Esophagus (tissue), 2 donors: ENCODE data around the gene ARHGEF19. TPM values are rescaled to one million over a fixed set of nuclear protein-coding genes. Genes with fewer than 3 reads are reported as not detected.
"Not testable (repeated sequence)": the region's sequence is repeated elsewhere in the genome, so short reads cannot be mapped to it uniquely, and the experiment has no call there.

ENCODE experiments used
- H3K27ac ChIP-seq, 2 donors: one replicate each; pipeline ENCODE4 v1.5.1; 2013; ENCODE audit warnings: low read depth in 2 of 2, mild to moderate bottlenecking in 2 of 2, inconsistent platforms in 1 of 2, low read length in 1 of 2, moderate library complexity in 1 of 2
- H3K27me3 ChIP-seq, 2 donors: one replicate each; pipeline ENCODE4 v1.6.1; 2013; ENCODE audit warnings: low read length in 2 of 2, control low read depth in 1 of 2, mild to moderate bottlenecking in 1 of 2; ENCODE audit not compliant: insufficient read depth in 2 of 2, control insufficient read depth in 1 of 2
- H3K36me3 ChIP-seq, 2 donors: one replicate each; pipeline ENCODE4 v1.6.1; 2013; ENCODE audit warnings: low read length in 1 of 2; ENCODE audit not compliant: control insufficient read depth in 2 of 2, insufficient read depth in 2 of 2
- H3K4me1 ChIP-seq, 2 donors: one replicate each; pipeline ENCODE4 v1.6.1; 2013; ENCODE audit warnings: low read length in 1 of 2; ENCODE audit not compliant: control insufficient read depth in 2 of 2, insufficient read depth in 2 of 2
- H3K4me3 ChIP-seq, 2 donors: one replicate each; pipeline ENCODE4 v1.5.1; 2013; ENCODE audit warnings: low read length in 2 of 2, mild to moderate bottlenecking in 2 of 2, low read depth in 1 of 2, moderate library complexity in 1 of 2
- H3K9me3 ChIP-seq, 2 donors: one replicate each; pipeline ENCODE4 v1.6.1; 2013; ENCODE audit warnings: mild to moderate bottlenecking in 2 of 2, low read depth in 1 of 2, low read length in 1 of 2, moderate library complexity in 1 of 2; ENCODE audit not compliant: control insufficient read depth in 2 of 2, insufficient read depth in 1 of 2
- WGBS, 2 donors: extraction: QIAGEN DNeasy Blood & Tissue Kit; methylation state at CpG; one replicate each; pipeline ENCODE4 v1.1.7; 2013; 5-methylcytosine and 5-hydroxymethylcytosine counted together
- polyA plus RNA-seq, 2 donors: library from polyadenylated mRNA; stranded (reverse); fragments of 200-250 nt; gene quantifications; one replicate each; pipeline ENCODE4 v1.2.3, GENCODE V29; 2013
- donor health status: healthy with polysubstance abuse.
- donor health status: Bipolar disorder and iron deficiency.

The ARHGEF19 gene
- polyA plus RNA-seq, 2 donors = 20.1 to 31.1 TPM

DNA sequence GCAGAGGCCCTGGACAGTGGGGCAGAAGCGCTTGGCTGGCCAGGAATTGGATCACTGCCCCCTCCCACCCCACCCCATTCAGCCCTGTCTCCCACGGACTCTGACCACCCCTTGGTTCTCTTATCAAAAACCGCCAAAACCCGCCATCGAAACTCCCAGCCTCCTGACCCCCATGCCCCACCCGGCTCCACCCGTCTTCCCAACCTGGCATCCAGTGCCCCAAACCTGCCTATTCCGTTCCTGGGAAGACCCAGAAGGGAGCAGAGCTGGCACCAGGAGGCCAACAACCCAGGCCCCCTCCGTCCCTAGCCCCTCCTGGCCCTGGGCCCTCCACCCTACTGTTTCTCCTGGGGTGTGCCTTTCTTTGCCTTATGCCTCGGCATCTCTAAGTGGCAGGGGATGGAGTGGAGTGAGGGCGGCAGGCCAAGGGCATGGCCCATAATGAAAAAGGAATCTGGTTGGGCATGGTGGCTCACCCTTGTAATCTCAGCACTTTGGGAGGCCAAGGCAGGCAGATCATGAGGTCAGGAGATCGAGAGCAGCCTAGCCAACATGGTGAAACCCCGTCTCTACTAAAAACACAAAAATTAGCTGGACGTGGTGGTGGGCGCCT is 40.1 kb downstream of the ARHGEF19 start:
- Histone ChIP-seq H3K27me3 (no peaks in the 10 kb centered on the region), H3K4me1 (peaks cover 17 to 38% of the 10 kb centered on the region in 2 donors), H3K36me3 (no peaks in the 10 kb centered on the region), H3K4me3 (peak overlapping the region in 1 of 2 donors; percentile 15), H3K9me3 (no peaks in the 10 kb centered on the region), H3K27ac (peak overlapping the region; percentile 66 to 97)
- WGBS, 2 donors = 80 to 89% methylated on average over 15 of the region's 15 CpGs

GRCh38 chr1:16171314-16172151 is 40.9 kb downstream of the ARHGEF19 start:
- H3K27ac ChIP-seq = peak overlapping the region; percentile 66 to 84
- H3K4me3 ChIP-seq = no peak overlapping the region
- no peaks in the 10 kb centered on the region for H3K9me3 ChIP-seq
- WGBS, 2 donors = 75 to 80% methylated on average over 19 of the region's 19 CpGs
- no peaks in the 10 kb centered on the region for H3K36me3 ChIP-seq
- no peaks in the 10 kb centered on the region for H3K27me3 ChIP-seq
- peaks cover 16 to 32% of the 10 kb centered on the region in 2 donors for H3K4me1 ChIP-seq

GRCh38 chr1:16170283-16170673 is 42.2 kb downstream of the ARHGEF19 start:
- Histone ChIP-seq H3K27ac (peak overlapping the region in 1 of 2 donors; percentile 54), H3K36me3 (no peaks in the 10 kb centered on the region), H3K9me3 (no peaks in the 10 kb centered on the region), H3K4me1 (peaks cover 16 to 31% of the 10 kb centered on the region in 2 donors), H3K27me3 (no peaks in the 10 kb centered on the region), H3K4me3 (no peak overlapping the region)
- WGBS, 2 donors = 92 to 94% methylated on average over 3 of the region's 3 CpGs

DNA sequence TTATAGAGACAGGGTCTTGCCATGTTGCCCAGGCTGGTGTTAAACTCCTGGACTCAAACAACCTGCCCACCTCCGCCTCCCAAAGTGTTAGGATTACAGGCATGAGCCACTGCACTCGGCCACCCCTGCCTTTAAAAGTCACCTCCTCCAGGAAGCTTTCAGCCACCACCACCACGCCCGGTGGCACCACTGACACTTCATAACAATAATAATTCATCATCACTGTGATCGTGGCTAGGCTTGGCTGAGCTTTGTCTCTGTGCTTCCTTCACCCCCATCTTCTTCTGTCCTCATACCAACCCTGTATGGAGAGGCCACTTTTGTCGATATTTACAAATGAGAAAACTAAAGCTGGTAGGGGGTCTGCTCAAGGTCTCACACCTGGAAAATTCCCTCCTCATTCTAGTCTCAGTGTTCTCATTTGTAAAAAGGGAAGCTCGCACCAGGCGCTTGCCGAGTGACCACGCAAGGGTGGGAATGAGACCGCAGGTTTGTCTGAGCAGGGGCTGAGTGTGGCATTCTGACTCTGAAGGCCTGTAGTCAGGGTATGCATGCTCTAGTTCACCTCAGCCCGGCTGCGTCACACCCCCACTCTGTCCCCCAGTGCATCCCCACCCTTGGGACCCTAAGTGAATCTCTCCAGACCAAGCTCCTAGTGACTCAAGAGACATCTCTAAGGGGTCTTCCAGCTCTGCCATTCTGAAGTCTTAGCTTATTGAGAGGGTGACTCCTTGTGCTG is 43.7 kb downstream of the ARHGEF19 start:
- peak overlapping the region; percentile 23 to 53 for H3K27ac ChIP-seq
- no peak overlapping the region for H3K4me3 ChIP-seq
- H3K9me3 ChIP-seq = no peaks in the 10 kb centered on the region
- peaks cover 9 to 17% of the 10 kb centered on the region in 2 donors for H3K4me1 ChIP-seq
- 66 to 73% methylated on average over 12 to 13 of the region's 13 CpGs for WGBS, 2 donors
- H3K27me3 ChIP-seq = no peaks in the 10 kb centered on the region
- H3K36me3 ChIP-seq = no peaks in the 10 kb centered on the region

- H3K4me1 ChIP-seq = peaks cover 5 to 15% of the 10 kb centered on the region in 2 donors
- H3K9me3 ChIP-seq, H3K36me3 ChIP-seq, H3K4me3 ChIP-seq, H3K27me3 ChIP-seq: not testable (repeated sequence)
- 60 to 62% methylated on average over 10 of the region's 10 CpGs for WGBS, 2 donors
- H3K27ac ChIP-seq = peak overlapping the region in 1 of 2 donors; percentile 43
Measured at GRCh38 chr1:16168144-16168495, 44.3 kb downstream of the ARHGEF19 start.

DNA sequence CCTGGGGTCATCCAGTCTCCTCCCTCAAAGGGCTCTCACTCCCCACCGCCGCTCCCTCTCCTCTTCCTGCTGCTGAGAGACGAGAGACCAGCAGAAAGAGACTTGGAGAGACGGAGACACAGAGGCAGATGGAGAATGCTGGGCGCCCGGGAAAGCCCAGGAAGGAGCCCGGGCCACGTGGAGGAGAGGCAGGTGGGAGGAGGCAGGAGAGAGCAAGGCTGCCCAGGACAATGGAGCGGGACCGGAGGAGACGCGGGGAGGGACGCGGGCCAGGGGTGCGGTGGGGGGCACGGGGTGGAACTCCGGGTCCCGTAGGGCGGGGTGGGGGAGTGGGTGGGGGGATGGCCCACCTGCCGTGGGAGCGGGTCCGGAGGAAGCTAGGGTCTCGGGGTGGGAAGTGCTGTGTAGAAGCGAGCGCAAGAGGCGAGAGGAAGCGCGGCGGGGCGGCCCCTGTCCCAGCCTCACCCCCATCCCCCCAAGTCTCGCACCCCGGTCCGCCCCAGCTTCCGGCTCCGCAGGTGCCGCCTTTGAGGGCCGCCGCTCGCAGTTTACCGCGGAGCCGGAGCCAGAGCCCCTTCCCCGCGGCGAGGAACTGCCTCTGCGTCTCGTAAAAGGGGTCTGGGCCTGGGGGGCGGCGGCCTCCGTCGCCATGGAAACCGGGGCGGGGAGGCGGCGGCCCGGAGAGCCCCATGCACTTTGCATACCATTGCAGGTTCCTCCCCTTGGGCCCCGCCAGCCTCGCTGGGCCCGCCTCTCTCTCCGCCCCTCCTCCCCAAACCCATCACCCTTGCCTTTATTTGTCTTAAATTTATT is 44.9 kb downstream of the ARHGEF19 start:
- H3K27me3 ChIP-seq = no peaks in the 10 kb centered on the region
- peak overlapping the region; percentile 42 to 72 for H3K27ac ChIP-seq
- peak overlapping the region; percentile 48 to 63 for H3K4me3 ChIP-seq
- H3K9me3 ChIP-seq = no peaks in the 10 kb centered on the region
- WGBS, 2 donors = 4 to 8% methylated on average over 40 to 60 of the region's 60 CpGs
- H3K4me1 ChIP-seq = peaks cover 5 to 13% of the 10 kb centered on the region in 2 donors
- no peaks in the 10 kb centered on the region for H3K36me3 ChIP-seq

GRCh38 chr1:16166117-16166516 is 46.3 kb downstream of the ARHGEF19 start:
- Histone ChIP-seq H3K27me3 (no peaks in the 10 kb centered on the region), H3K36me3 (no peaks in the 10 kb centered on the region), H3K27ac (no peak overlapping the region), H3K9me3 (no peaks in the 10 kb centered on the region), H3K4me3 (no peak overlapping the region), H3K4me1 (peaks cover 4 to 5% of the 10 kb centered on the region in 2 donors)
- WGBS, 2 donors = 49 to 90% methylated on average over 2 of the region's 2 CpGs

DNA sequence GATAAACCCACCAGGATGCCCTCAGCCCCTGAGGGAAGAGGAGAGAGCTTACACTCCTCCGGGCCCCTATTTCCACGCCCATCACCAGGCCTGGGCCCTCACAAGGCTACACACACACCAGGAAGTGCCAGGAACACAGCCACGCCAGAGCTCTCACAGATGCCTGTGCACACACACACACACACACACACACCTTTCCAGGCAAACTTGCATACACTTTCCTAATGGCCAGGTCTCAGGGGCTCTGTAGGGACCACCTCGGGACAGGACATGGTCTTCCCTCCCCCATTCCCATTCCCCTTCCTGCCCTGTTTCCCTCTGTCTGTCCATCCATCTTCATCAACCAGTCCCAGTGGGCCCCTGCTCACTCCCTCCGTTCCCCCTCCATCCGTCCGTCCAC is 46.9 kb downstream of the ARHGEF19 start:
- Histone ChIP-seq H3K36me3 (no peaks in the 10 kb centered on the region), H3K27ac (peak overlapping the region; percentile 7 to 27), H3K4me3 (no peak overlapping the region), H3K4me1 (peaks cover 2 to 5% of the 10 kb centered on the region in 2 donors), H3K9me3 (no peaks in the 10 kb centered on the region), H3K27me3 (no peaks in the 10 kb centered on the region)
- WGBS, 2 donors = 65 to 77% methylated on average over 7 of the region's 7 CpGs

GRCh38 chr1:16165073-16165364 is 47.4 kb downstream of the ARHGEF19 start:
- 35 to 55% methylated on average over 4 to 5 of the region's 5 CpGs for WGBS, 2 donors
- H3K27me3 ChIP-seq = no peaks in the 10 kb centered on the region
- no peaks in the 10 kb centered on the region for H3K36me3 ChIP-seq
- no peaks in the 10 kb centered on the region for H3K9me3 ChIP-seq
- H3K4me3 ChIP-seq = no peak overlapping the region
- H3K27ac ChIP-seq = peak overlapping the region; percentile 7 to 78
- peaks cover 2 to 5% of the 10 kb centered on the region in 2 donors for H3K4me1 ChIP-seq
